BLaER1 treated with 17β-estradiol and CSF1 and Interleukin-3, amounts not matched to agents 10 nM and 100 nM (cell line): Measurements from ENCODE around the gene IGSF23.

Source experiments
- H3K27ac ChIP-seq, 11 experiments: shearing (Covaris generic); formaldehyde crosslinking; 2 replicates each; pipeline ENCODE4 v1.8.1; 2022
- H3K27me3 ChIP-seq, 11 experiments: shearing (Covaris generic); formaldehyde crosslinking; 2 replicates each; pipeline ENCODE4 v1.8.1; 2022
- H3K36me3 ChIP-seq, 11 experiments: shearing (Covaris generic); formaldehyde crosslinking; 2 replicates each; pipeline ENCODE4 v1.8.1; 2022
- H3K4me1 ChIP-seq, 10 experiments: shearing (Covaris generic); formaldehyde crosslinking; 2 replicates each; pipeline ENCODE4 v1.8.1; 2022
- H3K4me2 ChIP-seq, 11 experiments: shearing (Covaris generic); formaldehyde crosslinking; 2 replicates each; pipeline ENCODE4 v1.8.1; 2022
- H3K4me3 ChIP-seq, 10 experiments: shearing (Covaris generic); formaldehyde crosslinking; 2 replicates each; pipeline ENCODE4 v1.8.1; 2022
- H3K9ac ChIP-seq, 11 experiments: shearing (Covaris generic); formaldehyde crosslinking; 2 replicates each; pipeline ENCODE4 v1.8.1; 2022
- H3K9me3 ChIP-seq, 11 experiments: shearing (Covaris generic); formaldehyde crosslinking; replicated peaks in 1 of 11; 2 replicates each; pipeline ENCODE4 v1.8.1; 2022
- H4K20me1 ChIP-seq, 11 experiments: shearing (Covaris generic); formaldehyde crosslinking; 2 replicates each; pipeline ENCODE4 v1.8.1; 2022
- Cebpa-rat ChIP-seq, 11 experiments: shearing (Covaris generic); IDR thresholded peaks; 2 replicates each; pipeline ENCODE4 v1.8.1; 2022

The IGSF23 gene

DNA sequence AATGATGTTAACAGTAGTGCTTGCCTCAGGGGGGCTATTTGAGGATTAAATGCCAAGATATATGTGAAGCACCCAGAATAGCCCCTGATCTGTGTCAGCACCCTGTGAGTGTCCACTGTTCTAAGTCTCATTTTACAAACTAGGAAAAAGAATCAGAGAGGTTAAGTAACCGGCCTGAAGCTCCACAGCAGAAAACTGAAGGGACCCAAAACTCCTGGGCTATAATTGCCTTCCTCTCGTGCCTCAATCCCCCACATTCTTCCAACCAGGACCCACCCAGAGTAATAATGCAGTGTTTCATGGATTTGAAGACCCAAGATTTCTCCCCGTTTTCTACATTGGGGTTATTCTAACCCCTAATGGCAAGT lies 32.7 kb downstream of the IGSF23 start:
- Histone ChIP-seq H3K27me3 (peaks cover 0 to 7% (median 0%) of the 10 kb centered on the region in 11 experiments; a peak in 3 of 22 replicates), H3K4me2 (no peak overlapping the region), H3K9me3 (no peaks in the 10 kb centered on the region), H3K4me1 (0 out of 20 replicates have a peak, but pooled peaks cover 0 to 5% (median 0%) of the 10 kb centered on the region in 10 experiments), H3K27ac (no peak overlapping the region), H3K36me3 (peaks cover 0 to 17% (median 12%) of the 10 kb centered on the region in 11 experiments; a peak in 11 of 22 replicates), H3K9ac (no peak overlapping the region), H3K4me3 (no peak overlapping the region), H4K20me1 (peaks cover 0 to 23% (median 0%) of the 10 kb centered on the region in 11 experiments; a peak in 2 of 22 replicates)
- TF ChIP-seq Cebpa-rat (IDR thresholded peaks at IDR 0.05) = no peak

DNA sequence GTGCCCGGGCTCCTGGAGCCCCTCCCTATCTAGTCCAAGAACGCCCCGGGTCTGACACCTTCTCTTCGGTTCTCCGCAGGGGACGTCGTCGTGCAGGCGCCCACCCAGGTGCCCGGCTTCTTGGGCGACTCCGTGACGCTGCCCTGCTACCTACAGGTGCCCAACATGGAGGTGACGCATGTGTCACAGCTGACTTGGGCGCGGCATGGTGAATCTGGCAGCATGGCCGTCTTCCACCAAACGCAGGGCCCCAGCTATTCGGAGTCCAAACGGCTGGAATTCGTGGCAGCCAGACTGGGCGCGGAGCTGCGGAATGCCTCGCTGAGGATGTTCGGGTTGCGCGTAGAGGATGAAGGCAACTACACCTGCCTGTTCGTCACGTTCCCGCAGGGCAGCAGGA lies 33.8 kb downstream of the IGSF23 start:
- Histone ChIP-seq H3K27ac (no peak overlapping the region), H3K27me3 (peaks cover 0 to 7% (median 0%) of the 10 kb centered on the region in 11 experiments; a peak in 3 of 22 replicates), H4K20me1 (peaks cover 0 to 23% (median 0%) of the 10 kb centered on the region in 11 experiments; a peak in 2 of 22 replicates), H3K9ac (no peak overlapping the region), H3K9me3 (no peaks in the 10 kb centered on the region), H3K36me3 (peaks cover 0 to 26% (median 15%) of the 10 kb centered on the region in 11 experiments; a peak in 12 of 22 replicates), H3K4me1 (0 out of 20 replicates have a peak, but pooled peaks cover 0 to 5% (median 0%) of the 10 kb centered on the region in 10 experiments), H3K4me2 (no peak overlapping the region), H3K4me3 (no peak overlapping the region)
- TF ChIP-seq Cebpa-rat (IDR thresholded peaks at IDR 0.05) = no peak

GRCh38 chr19:44648631-44649251 lies 35.4 kb downstream of the IGSF23 start:
- H4K20me1 ChIP-seq = peaks cover 0 to 30% (median 0%) of the 10 kb centered on the region in 11 experiments; a peak in 3 of 22 replicates
- H3K4me3 ChIP-seq = no peak overlapping the region
- H3K4me1 ChIP-seq = peaks cover 0 to 9% (median 5%) of the 10 kb centered on the region in 10 experiments; a peak in 7 of 20 replicates
- peaks cover 0 to 39% (median 15%) of the 10 kb centered on the region in 11 experiments; a peak in 13 of 22 replicates for H3K36me3 ChIP-seq
- no peak overlapping the region for H3K4me2 ChIP-seq
- no peaks in the 10 kb centered on the region for H3K9me3 ChIP-seq
- H3K27ac ChIP-seq = no peak overlapping the region
- H3K27me3 ChIP-seq = peaks cover 0 to 7% (median 0%) of the 10 kb centered on the region in 11 experiments; a peak in 3 of 22 replicates
- H3K9ac ChIP-seq = peak overlapping the region in 1 of 11 experiments; percentile 17; a peak in 1 of 22 replicates
- no peak for TF ChIP-seq Cebpa-rat (IDR thresholded peaks at IDR 0.05)

- Histone ChIP-seq H3K9me3 (no peaks in the 10 kb centered on the region), H3K27ac (no peak overlapping the region), H3K4me2 (no peak overlapping the region), H3K4me1 (peaks cover 3 to 17% (median 12%) of the 10 kb centered on the region in 10 experiments; a peak in 17 of 20 replicates), H3K27me3 (0 out of 22 replicates have a peak, but pooled peaks cover 0 to under 1% (median 0%) of the 10 kb centered on the region in 11 experiments), H3K36me3 (peaks cover 0 to 39% (median 15%) of the 10 kb centered on the region in 11 experiments; a peak in 13 of 22 replicates), H4K20me1 (peaks cover 0 to 31% (median 0%) of the 10 kb centered on the region in 11 experiments; a peak in 3 of 22 replicates), H3K9ac (no peak overlapping the region), H3K4me3 (no peak overlapping the region)
- no peak for TF ChIP-seq Cebpa-rat (IDR thresholded peaks at IDR 0.05)
Measured at GRCh38 chr19:44649578-44650145, 36.3 kb downstream of the IGSF23 start.

GRCh38 chr19:44653343-44653742 lies 40.0 kb downstream of the IGSF23 start:
- peak overlapping the region in 3 of 11 experiments; percentile 56 to 70 (median 56); a peak in 3 of 22 replicates for H3K4me2 ChIP-seq
- 0 out of 22 replicates have a peak overlapping the region, but pooled peaks of 1 of the 11 experiments have one; percentile 44 for H3K27ac ChIP-seq
- no peaks in the 10 kb centered on the region for H3K9me3 ChIP-seq
- H3K27me3 ChIP-seq = no peaks in the 10 kb centered on the region
- H3K36me3 ChIP-seq = peaks cover 5 to 66% (median 21%) of the 10 kb centered on the region in 11 experiments; a peak in 16 of 22 replicates
- H3K4me1 ChIP-seq = peaks cover 5 to 26% (median 13%) of the 10 kb centered on the region in 10 experiments; a peak in 17 of 20 replicates
- 0 out of 22 replicates have a peak overlapping the region, but pooled peaks of 1 of the 11 experiments have one; percentile 8 for H3K9ac ChIP-seq
- no peak for TF ChIP-seq Cebpa-rat (IDR thresholded peaks at IDR 0.05)
- H4K20me1 ChIP-seq = peaks cover 0 to 20% (median 0%) of the 10 kb centered on the region in 11 experiments; a peak in 4 of 22 replicates
- no peak overlapping the region for H3K4me3 ChIP-seq

GRCh38 chr19:44653977-44654774 lies 40.8 kb downstream of the IGSF23 start:
- Histone ChIP-seq H3K27ac (peak overlapping the region in 3 of 11 experiments; percentile 4 to 45 (median 44); a peak in 2 of 22 replicates), H3K4me1 (peaks cover 5 to 26% (median 13%) of the 10 kb centered on the region in 10 experiments; a peak in 17 of 20 replicates), H3K4me2 (peak overlapping the region in 10 of 11 experiments; percentile 18 to 70 (median 53); a peak in 18 of 22 replicates), H3K36me3 (peaks cover 5 to 75% (median 27%) of the 10 kb centered on the region in 11 experiments; a peak in 16 of 22 replicates), H4K20me1 (peaks cover 0 to 17% (median 0%) of the 10 kb centered on the region in 11 experiments; a peak in 4 of 22 replicates), H3K9ac (peak overlapping the region in 3 of 11 experiments; percentile 7 to 33 (median 8); a peak in 3 of 22 replicates), H3K27me3 (no peaks in the 10 kb centered on the region), H3K4me3 (no peak overlapping the region), H3K9me3 (no peaks in the 10 kb centered on the region)
- TF ChIP-seq Cebpa-rat (IDR thresholded peaks at IDR 0.05) = no peak

DNA sequence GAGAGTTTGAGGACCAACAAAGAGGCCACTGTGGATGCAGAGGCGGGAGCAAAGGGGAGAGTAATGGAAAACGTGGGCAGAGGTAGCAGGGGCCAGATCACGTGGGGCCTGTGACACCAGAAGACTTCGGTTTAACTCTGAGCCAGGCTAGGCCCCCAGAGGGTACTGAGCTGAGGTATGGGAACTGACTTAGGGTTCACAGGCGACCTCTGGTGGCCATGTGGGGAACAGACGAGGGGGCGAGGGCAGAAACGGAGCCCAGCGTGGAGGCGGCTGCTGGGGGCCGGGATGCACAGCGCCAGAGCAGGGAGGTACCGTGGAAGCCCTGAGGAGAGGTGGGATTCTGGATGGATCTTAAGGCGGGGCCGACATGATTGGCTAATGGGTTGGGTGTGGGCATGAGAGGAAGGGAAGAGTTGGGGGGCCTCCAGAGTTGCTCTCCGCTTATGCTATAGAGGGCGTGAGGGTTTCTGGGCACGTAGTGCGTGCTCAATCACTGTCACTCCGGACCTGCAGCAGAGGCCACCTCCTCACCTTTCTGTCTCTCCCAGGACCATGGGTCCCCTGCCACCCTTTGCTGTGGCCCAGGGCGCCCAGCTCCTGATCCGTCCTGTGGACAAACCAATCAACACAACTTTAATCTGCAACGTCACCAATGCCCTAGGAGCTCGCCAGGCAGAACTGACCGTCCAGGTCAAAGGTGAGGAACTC lies 44.0 kb downstream of the IGSF23 start:
- Histone ChIP-seq H3K36me3 (peaks cover 0 to 77% (median 21%) of the 10 kb centered on the region in 11 experiments; a peak in 15 of 22 replicates), H3K4me2 (no peak overlapping the region), H3K27ac (no peak overlapping the region)

More for the DNA sequence above, 44.0 kb downstream of the IGSF23 start:
- no peaks in the 10 kb centered on the region for H3K9me3 ChIP-seq
- no peaks in the 10 kb centered on the region for H3K27me3 ChIP-seq
- no peak for TF ChIP-seq Cebpa-rat (IDR thresholded peaks at IDR 0.05)
- peaks cover 0 to 8% (median 0%) of the 10 kb centered on the region in 11 experiments; a peak in 4 of 22 replicates for H4K20me1 ChIP-seq
- no peak overlapping the region for H3K9ac ChIP-seq
- peaks cover 5 to 26% (median 13%) of the 10 kb centered on the region in 10 experiments; a peak in 17 of 20 replicates for H3K4me1 ChIP-seq
- H3K4me3 ChIP-seq = no peak overlapping the region
